Fibroblast of lung (primary cell): ENCODE data around the gene ASXL3. TPM values are rescaled to one million over a fixed set of nuclear protein-coding genes. Genes with fewer than 3 reads are reported as not detected.

Experiments
- DNase-seq, 2 donors: peaks; one replicate each; pipeline versions ENCODE4 v3.0.0 to v3.0.0-alpha.2; 2010; ENCODE audit warnings: low read depth in 2 of 2
- H2AFZ ChIP-seq: 2 replicates; pipeline ENCODE4 v1.5.1; 2012; ENCODE audit warnings: low read length, control low read depth, inconsistent platforms
- H3K27ac ChIP-seq: 2 replicates; pipeline ENCODE4 v1.5.1; 2011; ENCODE audit warnings: low read length, control low read depth; ENCODE audit not compliant: insufficient read depth
- H3K27me3 ChIP-seq: 2 replicates; pipeline ENCODE4 v1.5.1; 2011; ENCODE audit warnings: mild to moderate bottlenecking, low read length; ENCODE audit not compliant: control insufficient read depth, insufficient read depth
- H3K36me3 ChIP-seq: 2 replicates; pipeline ENCODE4 v1.5.1; 2011; ENCODE audit warnings: low read length; ENCODE audit not compliant: control insufficient read depth, insufficient read depth
- H3K4me1 ChIP-seq: 2 replicates; pipeline ENCODE4 v1.5.1; 2011; ENCODE audit warnings: low read length; ENCODE audit not compliant: control insufficient read depth, insufficient read depth; ENCODE audit errors: extremely low read depth
- H3K4me2 ChIP-seq: 2 replicates; pipeline ENCODE4 v1.5.1; 2011; ENCODE audit warnings: low read length, control low read depth; ENCODE audit not compliant: insufficient read depth; ENCODE audit errors: extremely low read depth
- H3K4me3 ChIP-seq, 4 experiments: fragments of 200-600 bp in 1 of 4; sonication (generic) in 1 of 4; replicated peaks in 1 of 4; 2 replicates each; pipeline ENCODE4 v1.5.1; 2011 to 2016; ENCODE audit warnings: low read length in 4 of 4, low read depth in 3 of 4, mild to moderate bottlenecking in 3 of 4, control low read depth in 2 of 4, inconsistent platforms in 1 of 4, mixed read lengths in 1 of 4; ENCODE audit not compliant: insufficient read depth in 1 of 4; ENCODE audit errors: control extremely low read depth in 1 of 4
- H3K79me2 ChIP-seq: 2 replicates; pipeline ENCODE4 v1.5.1; 2012; ENCODE audit warnings: mild to moderate bottlenecking, low read length, inconsistent platforms; ENCODE audit not compliant: control insufficient read depth, insufficient read depth
- H3K9ac ChIP-seq: 2 replicates; pipeline ENCODE4 v1.5.1; 2011; ENCODE audit warnings: mild to moderate bottlenecking, low read length, control low read depth; ENCODE audit not compliant: insufficient read depth
- H3K9me3 ChIP-seq: 2 replicates; pipeline ENCODE4 v1.5.1; 2012; ENCODE audit warnings: low read depth, low read length; ENCODE audit not compliant: control insufficient read depth, insufficient read depth
- H4K20me1 ChIP-seq: 2 replicates; pipeline ENCODE4 v1.5.1; 2011; ENCODE audit warnings: low read length; ENCODE audit not compliant: control insufficient read depth, insufficient read depth; ENCODE audit errors: extremely low read depth
- CTCF ChIP-seq, 2 donors: IDR thresholded peaks in 1 of 2; conservative IDR thresholded peaks in 1 of 2; 1 replicate in 1 of 2; 2 replicates in 1 of 2; pipeline ENCODE4 v1.5.1; 2011 to 2012; ENCODE audit warnings: low read length in 2 of 2, control low read depth in 1 of 2, inconsistent platforms in 1 of 2, low read depth in 1 of 2, mild to moderate bottlenecking in 1 of 2
- EZH2 ChIP-seq: IDR thresholded peaks from 2 replicates; pipeline ENCODE4 v1.5.1; 2012; ENCODE audit warnings: low read length, control low read depth, mild to moderate bottlenecking; ENCODE audit errors: missing control alignments
- polyA plus RNA-seq, 2 donors: library from polyadenylated mRNA; depleted of rRNA in 1 of 2; stranded (reverse) in 1 of 2; unstranded in 1 of 2; fragments of >200 nt; gene quantifications; 2 replicates each; pipeline ENCODE4 v1.2.1, GENCODE V29; 2011 to 2012; ENCODE audit warnings: missing spikeins in 1 of 2
- total RNA-seq: library from RNA; depleted of rRNA; stranded (reverse); fragments of >200 nt; gene quantifications from 2 replicates; pipeline ENCODE4 v1.2.1, GENCODE V29; 2014

The ASXL3 gene
- total and polyA plus RNA-seq, 2 donors (not counting 1 experiment from before 2014, with no cell fraction given): 0.06 to 0.66 TPM

GRCh38 chr18:33583901-33584300, 5.9 kb downstream of the ASXL3 start:
- H3K4me1 ChIP-seq: peaks cover 2% of the 10 kb centered on the region
- H3K36me3 ChIP-seq: no peaks in the 10 kb centered on the region
- H3K9me3 ChIP-seq: no peaks in the 10 kb centered on the region
- H3K4me3 ChIP-seq: no peak overlapping the region
- no peak for DNase-seq
- H3K9ac ChIP-seq: no peak overlapping the region
- no peak overlapping the region for H3K4me2 ChIP-seq
- H3K27ac ChIP-seq: no peak overlapping the region
- H2AFZ ChIP-seq: no peak overlapping the region
- TF ChIP-seq EZH2 (no peak), CTCF (conservative IDR thresholded peaks at IDR 0.05 in 1 of 2, IDR thresholded peaks at IDR 0.05 in 1 of 2; ENCODE audit: low read depth in 1 of 2, low read length in 2 of 2) (no peak)
- H3K27me3 ChIP-seq: peaks cover 12% of the 10 kb centered on the region
- H3K79me2 ChIP-seq: no peaks in the 10 kb centered on the region
- no peaks in the 10 kb centered on the region for H4K20me1 ChIP-seq

GRCh38 chr18:33584548-33585430, 6.8 kb downstream of the ASXL3 start:
- Histone ChIP-seq H4K20me1 (no peaks in the 10 kb centered on the region), H3K27me3 (peaks cover 4% of the 10 kb centered on the region), H3K36me3 (no peaks in the 10 kb centered on the region), H3K9me3 (no peaks in the 10 kb centered on the region), H3K9ac (no peak overlapping the region), H3K4me3 (no peak overlapping the region), H3K27ac (no peak overlapping the region), H3K4me1 (no peaks in the 10 kb centered on the region), H3K4me2 (no peak overlapping the region), H3K79me2 (no peaks in the 10 kb centered on the region), H2AFZ (no peak overlapping the region)
- TF ChIP-seq CTCF (conservative IDR thresholded peaks at IDR 0.05 in 1 of 2, IDR thresholded peaks at IDR 0.05 in 1 of 2; ENCODE audit: low read depth in 1 of 2, low read length in 2 of 2) (no peak), EZH2 (no peak)
- no peak for DNase-seq

GRCh38 chr18:33585431-33585775, 7.4 kb downstream of the ASXL3 start:
- H3K9ac ChIP-seq: no peak overlapping the region
- H3K36me3 ChIP-seq: no peaks in the 10 kb centered on the region
- no peak for DNase-seq
- no peak overlapping the region for H3K4me3 ChIP-seq
- no peak overlapping the region for H3K4me2 ChIP-seq
- no peak overlapping the region for H3K27ac ChIP-seq
- H3K79me2 ChIP-seq: no peaks in the 10 kb centered on the region
- H4K20me1 ChIP-seq: no peaks in the 10 kb centered on the region
- H3K27me3 ChIP-seq: no peaks in the 10 kb centered on the region
- no peaks in the 10 kb centered on the region for H3K4me1 ChIP-seq
- TF ChIP-seq CTCF (conservative IDR thresholded peaks at IDR 0.05 in 1 of 2, IDR thresholded peaks at IDR 0.05 in 1 of 2; ENCODE audit: low read depth in 1 of 2, low read length in 2 of 2) (no peak), EZH2 (no peak)
- H3K9me3 ChIP-seq: no peaks in the 10 kb centered on the region
- no peak overlapping the region for H2AFZ ChIP-seq
